Calu3 (cell line): Measurements from ENCODE around the gene ID1. TPM values are rescaled to one million over a fixed set of nuclear protein-coding genes. Genes with fewer than 3 reads are reported as not detected.

Source experiments
- BruUV-seq: library from RNA; stranded (reverse); fragments of 400-500 nt; replicated peaks from 2 replicates; lab custom pipeline; 2021; lab: Mats Ljungman, UMichigan
- CTCF ChIA-PET: fragments of 300-600 bp; sonication (Branson Sonifier 250); formaldehyde crosslinking; loops from one replicate; lab custom pipeline; 2022; ENCODE audit warnings: antibody characterized with exemption; lab: Charles Lee
- DNase-seq: peaks from one replicate; pipeline ENCODE4 v3.0.0; 2022
- H3K27ac Mint-ChIP-seq: one replicate; pipeline ENCODE4 v1.8.0; 2022; ENCODE audit warnings: mixed read lengths; ENCODE audit not compliant: unreplicated experiment
- H3K27me3 Mint-ChIP-seq: one replicate; pipeline ENCODE4 v1.8.0; 2022; ENCODE audit warnings: mixed read lengths; ENCODE audit not compliant: unreplicated experiment
- H3K36me3 Mint-ChIP-seq: one replicate; pipeline ENCODE4 v1.8.0; 2022; ENCODE audit warnings: mild to moderate bottlenecking, moderate library complexity, mixed read lengths; ENCODE audit not compliant: insufficient read depth, unreplicated experiment
- H3K4me1 Mint-ChIP-seq: one replicate; pipeline ENCODE4 v1.8.0; 2022; ENCODE audit warnings: mild to moderate bottlenecking, low read depth, mixed read lengths; ENCODE audit not compliant: unreplicated experiment
- H3K4me3 Mint-ChIP-seq: one replicate; pipeline ENCODE4 v1.8.0; 2022; ENCODE audit warnings: mild to moderate bottlenecking, low read depth, moderate library complexity, mixed read lengths; ENCODE audit not compliant: unreplicated experiment
- H3K9me3 Mint-ChIP-seq: one replicate; pipeline ENCODE4 v1.8.0; 2022; ENCODE audit warnings: low read depth, mixed read lengths; ENCODE audit not compliant: unreplicated experiment
- CTCF ChIP-seq: fragments of 200-600 bp; IDR thresholded peaks from one replicate; pipeline ENCODE4 v1.8.0; 2022; ENCODE audit warnings: antibody characterized with exemption; ENCODE audit not compliant: unreplicated experiment
- intact Hi-C: fragments of 100-400 bp; cut with micrococcal nuclease; formaldehyde crosslinking; loops from one replicate; pipeline ENCODE4 v1.10.0; 2022; ENCODE audit not compliant: unreplicated experiment
- total RNA-seq: library from RNA; stranded (reverse); gene quantifications from 2 replicates; pipeline ENCODE4 v1.2.3, GENCODE V29; 2022

The ID1 gene
- total RNA-seq, 1 experiment from 2014 or later, result 347 TPM

DNA sequence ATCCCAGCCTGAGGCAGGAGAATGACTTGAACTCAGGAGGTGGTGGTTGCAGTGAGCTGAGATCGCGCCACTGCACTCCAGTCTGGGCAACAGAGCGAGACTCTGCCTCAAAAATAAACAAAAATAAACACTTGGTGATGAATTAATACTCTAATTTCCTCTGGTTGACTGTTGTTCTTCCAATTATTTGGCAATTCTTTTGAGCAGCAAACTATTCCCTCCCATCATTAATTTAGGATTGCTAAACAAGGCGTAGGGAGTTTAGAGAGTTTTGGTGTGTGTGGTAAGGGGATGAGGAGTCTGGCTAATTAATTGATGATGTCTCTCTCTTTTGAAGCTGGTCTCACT lies 2.7 kb upstream of the ID1 start:
- H3K4me1 Mint-ChIP-seq, result peaks cover 26% of the 10 kb centered on the region
- CTCF ChIA-PET, result interaction anchor here (0.6 to 3.7 kb wide), 12 partner anchors 9 to 84 kb away, joined by 3 to 57 read pairs (median 10); no protein-coding TSS in a partner anchor
- no peak for TF ChIP-seq CTCF
- peaks cover 64% of the 10 kb centered on the region for H3K36me3 Mint-ChIP-seq
- BruUV-seq, result no TSS peak
- H3K27ac Mint-ChIP-seq, result peak overlapping the region; percentile 93
- DNase-seq, result no peak
- intact Hi-C loops, result no loop called here
- H3K4me3 Mint-ChIP-seq, result peak overlapping the region; percentile 51
- H3K9me3 Mint-ChIP-seq, result no peaks in the 10 kb centered on the region
- peaks cover 11% of the 10 kb centered on the region for H3K27me3 Mint-ChIP-seq

GRCh38 chr20:31602779-31603441 lies 2.2 kb upstream of the ID1 start:
- Mint-ChIP-seq H3K36me3 (peaks cover 69% of the 10 kb centered on the region), H3K27me3 (peaks cover 11% of the 10 kb centered on the region), H3K27ac (peak overlapping the region; percentile 93), H3K4me1 (peaks cover 28% of the 10 kb centered on the region), H3K9me3 (no peaks in the 10 kb centered on the region), H3K4me3 (peak overlapping the region; percentile 51)
- BruUV-seq, result no TSS peak
- CTCF ChIA-PET, result interaction anchor here (0.6 to 3.7 kb wide), 14 partner anchors 9 to 85 kb away, joined by 3 to 57 read pairs (median 6); no protein-coding TSS in a partner anchor
- DNase-seq, result peak; percentile 84
- intact Hi-C loops, result no loop called here
- peak; percentile 17 for TF ChIP-seq CTCF

DNA sequence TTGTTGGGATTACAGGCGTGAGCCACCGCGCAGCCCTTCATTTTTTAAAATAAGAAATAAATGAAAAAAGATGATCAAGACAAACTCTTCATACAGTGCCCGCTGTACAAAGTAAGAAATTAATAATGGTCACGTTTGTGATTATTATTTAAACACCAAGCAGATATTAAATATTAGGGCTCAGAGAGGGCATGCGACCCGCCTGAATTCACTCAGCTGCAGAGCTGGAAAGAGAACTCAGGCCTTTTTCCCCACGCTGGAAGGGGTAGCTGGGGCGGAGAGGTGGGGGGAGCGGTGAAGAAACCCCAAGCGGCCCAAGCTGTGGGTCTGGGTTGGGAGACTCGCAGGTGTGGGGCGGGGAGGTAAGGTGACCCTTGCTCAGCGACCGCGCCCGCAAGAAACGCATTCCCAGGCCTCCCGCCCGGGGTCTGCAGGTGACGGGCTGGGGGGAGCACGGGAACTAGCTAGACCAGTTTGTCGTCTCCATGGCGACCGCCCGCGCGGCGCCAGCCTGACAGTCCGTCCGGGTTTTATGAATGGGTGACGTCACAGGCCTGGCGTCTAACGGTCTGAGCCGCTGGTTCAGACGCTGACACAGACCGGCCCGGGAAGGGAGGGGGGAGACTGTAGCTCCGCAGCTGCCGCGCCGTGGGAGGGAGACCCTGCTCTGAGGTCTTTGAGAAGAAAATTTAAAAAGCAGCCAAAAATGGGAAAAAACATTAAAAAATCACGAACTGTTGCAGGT lies 1.1 kb upstream of the ID1 start:
- TF ChIP-seq CTCF, result no peak
- Mint-ChIP-seq H3K9me3 (no peaks in the 10 kb centered on the region), H3K4me3 (peak overlapping the region; percentile 98), H3K27ac (peak overlapping the region; percentile 96), H3K36me3 (peaks cover 80% of the 10 kb centered on the region), H3K4me1 (peaks cover 33% of the 10 kb centered on the region), H3K27me3 (peaks cover 11% of the 10 kb centered on the region)
- no TSS peak for BruUV-seq
- peak; percentile 100 for DNase-seq
- intact Hi-C loops, result no loop called here
- CTCF ChIA-PET, result interaction anchor here (0.8 to 3.7 kb wide), 12 partner anchors 8 to 119 kb away, joined by 3 to 57 read pairs (median 20); partner anchors contain the start of gene BCL2L1

DNA sequence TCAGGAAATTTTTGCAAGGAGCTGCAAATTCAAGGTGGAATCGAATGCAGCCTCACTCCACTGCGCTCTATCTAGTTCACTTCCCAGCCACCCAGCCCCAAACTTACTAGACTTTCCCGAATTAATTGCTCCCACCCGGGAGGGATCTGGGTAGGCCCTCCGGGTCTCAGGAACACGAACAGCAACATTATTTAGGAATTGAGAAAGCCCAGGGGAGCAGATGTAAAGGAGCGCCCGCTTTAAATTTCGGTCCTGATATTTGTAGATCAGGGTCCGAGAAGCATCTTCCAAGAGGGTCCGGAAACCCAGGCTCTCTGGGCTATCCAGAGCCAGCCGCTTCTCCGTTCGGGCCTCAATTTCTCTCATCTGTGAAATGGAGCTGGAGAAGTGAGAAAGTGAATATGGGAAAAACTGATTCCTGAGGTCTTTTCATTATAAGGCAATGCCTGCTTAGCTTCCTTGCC lies 490 bp upstream of the ID1 start:
- CTCF ChIA-PET, result interaction anchor here (0.8 to 3.7 kb wide), 11 partner anchors 8 to 55 kb away, joined by 3 to 57 read pairs (median 21); no protein-coding TSS in a partner anchor
- intact Hi-C loops, result no loop called here
- no peak for DNase-seq
- H3K36me3 Mint-ChIP-seq, result peaks cover 85% of the 10 kb centered on the region
- TF ChIP-seq CTCF, result no peak
- H3K9me3 Mint-ChIP-seq, result no peaks in the 10 kb centered on the region
- H3K4me1 Mint-ChIP-seq, result peaks cover 33% of the 10 kb centered on the region
- BruUV-seq, result TSS peak; percentile 87
- H3K27ac Mint-ChIP-seq, result peak overlapping the region; percentile 96
- H3K27me3 Mint-ChIP-seq, result peaks cover 11% of the 10 kb centered on the region
- H3K4me3 Mint-ChIP-seq, result peak overlapping the region; percentile 98
